Ovary (tissue), 9 donors: ENCODE data around the gene RHBDD3. TPM values are rescaled to one million over a fixed set of nuclear protein-coding genes. Genes with fewer than 3 reads are reported as not detected.

ENCODE experiments used
- DNase-seq, 5 donors: peaks; one replicate each; pipeline ENCODE4 v3.0.0-alpha.2; 2019 to 2020
- H3K27ac ChIP-seq, 2 donors: fragments of 200-600 bp; one replicate each; pipeline versions ENCODE4 v1.5.1 to v1.8.0; 2019 to 2022
- H3K27me3 ChIP-seq: fragments of 200-600 bp; one replicate; pipeline ENCODE4 v1.8.0; 2022
- H3K36me3 ChIP-seq: fragments of 200-600 bp; sonication (generic); one replicate; pipeline ENCODE4 v1.5.1; 2019
- H3K4me1 ChIP-seq: one replicate; pipeline ENCODE4 v1.8.1; 2013; ENCODE audit warnings: mild to moderate bottlenecking, moderate library complexity; ENCODE audit not compliant: insufficient read depth
- H3K4me3 ChIP-seq: fragments of 200-600 bp; sonication (generic); one replicate; pipeline ENCODE4 v1.5.1; 2017
- H3K9me3 ChIP-seq, 2 donors: fragments of 200-600 bp in 1 of 2; sonication (generic) in 1 of 2; one replicate each; pipeline versions ENCODE4 v1.5.1 to v1.8.1; 2013 to 2019; ENCODE audit warnings: mild to moderate bottlenecking in 1 of 2, moderate library complexity in 1 of 2
- CTCF ChIP-seq, 3 donors: fragments of 450-650 bp in 2 of 3; fragments of 200-600 bp in 1 of 3; IDR thresholded peaks; one replicate each; pipeline versions ENCODE4 v1.5.1 to v1.8.0; 2016 to 2022; ENCODE audit warnings: antibody characterized with exemption in 3 of 3, mild to moderate bottlenecking in 1 of 3
- EP300 ChIP-seq: sonication (generic); formaldehyde crosslinking; IDR thresholded peaks from one replicate; pipeline ENCODE4 v1.6.1; 2017; ENCODE audit warnings: antibody characterized with exemption
- POLR2A ChIP-seq: fragments of 450-650 bp; IDR thresholded peaks from one replicate; pipeline ENCODE4 v1.6.1; 2017; ENCODE audit warnings: antibody characterized with exemption, mild to moderate bottlenecking, moderate library complexity
- WGBS, 3 donors: extraction: QIAGEN DNeasy Blood & Tissue Kit in 1 of 3; methylation state at CpG; one replicate each; pipeline versions ENCODE4 v1.1.5 to v1.1.7; 2013 to 2017; 5-methylcytosine and 5-hydroxymethylcytosine counted together
- intact Hi-C, 4 donors: fragments of 100-400 bp; cut with DNase I; formaldehyde crosslinking; loops; one replicate each; pipeline versions ENCODE4 v1.11.0 to v1.15.1; 2022 to 2023
- polyA plus RNA-seq, 2 donors: library from polyadenylated mRNA; stranded (reverse); fragments of 200-250 nt in 1 of 2; fragments of 350-450 nt in 1 of 2; fragmentation: Illumina TruSeq in 1 of 2; extraction: RNeasy Lipid Tissue Mini Kit (QIAGEN cat#74804) in 1 of 2; gene quantifications; one replicate each; pipeline ENCODE4 v1.2.3, GENCODE V29; 2013 to 2014
- total RNA-seq, 7 donors: library from RNA; depleted of rRNA in 2 of 7; stranded (reverse); fragments of >200 nt in 2 of 7; fragmentation: NEBNext Ultra II Directional in 3 of 7; extraction: Animal tissue kit (Norgen Biotek cat#: 25700) in 3 of 7; gene quantifications; one replicate each; pipeline versions ENCODE4 v1.1.0 to v1.2.4, GENCODE V29; 2016 to 2023
- donor health status: DM: no; HTN: no; CAD: no; lungs with moderate emphysema.
- donor health status: DM: no; HTN: no; CAD: no.
- donor health status: Bipolar disorder and iron deficiency.
- donor health status: DM: yes; HTN: yes; CAD: no.
- donor health status: DM: no; HTN: no; CAD: no.
- donor health status: DM: yes; HTN: yes; CAD: no.

Gene RHBDD3
- total and polyA plus RNA-seq, 9 donors: 4.2 to 26.8 (median 19.4) TPM

- Histone ChIP-seq H3K9me3 (no peaks in the 10 kb centered on the region), H3K36me3 (no peaks in the 10 kb centered on the region), H3K4me3 (no peak overlapping the region), H3K4me1 (peaks cover 11% of the 10 kb centered on the region), H3K27me3 (no peaks in the 10 kb centered on the region), H3K27ac (no peak overlapping the region)
- TF ChIP-seq POLR2A (no peak), EP300 (no peak), CTCF (IDR thresholded peaks at IDR 0.05) (no peak)
- DNase-seq: peak in 1 of 5 donors; percentile 33
- intact Hi-C loops: loop anchor here in 1 of 4 donors (2.0 kb wide), 1 partner anchor 62 kb away; no protein-coding TSS in a partner anchor
- WGBS, 3 donors: 2 to 4% (median 3%) methylated on average over 46 to 69 of the region's 69 CpGs
These were observed 46.9 kb upstream of the RHBDD3 start for GRCh38 chr22:29314537-29315285.

DNA sequence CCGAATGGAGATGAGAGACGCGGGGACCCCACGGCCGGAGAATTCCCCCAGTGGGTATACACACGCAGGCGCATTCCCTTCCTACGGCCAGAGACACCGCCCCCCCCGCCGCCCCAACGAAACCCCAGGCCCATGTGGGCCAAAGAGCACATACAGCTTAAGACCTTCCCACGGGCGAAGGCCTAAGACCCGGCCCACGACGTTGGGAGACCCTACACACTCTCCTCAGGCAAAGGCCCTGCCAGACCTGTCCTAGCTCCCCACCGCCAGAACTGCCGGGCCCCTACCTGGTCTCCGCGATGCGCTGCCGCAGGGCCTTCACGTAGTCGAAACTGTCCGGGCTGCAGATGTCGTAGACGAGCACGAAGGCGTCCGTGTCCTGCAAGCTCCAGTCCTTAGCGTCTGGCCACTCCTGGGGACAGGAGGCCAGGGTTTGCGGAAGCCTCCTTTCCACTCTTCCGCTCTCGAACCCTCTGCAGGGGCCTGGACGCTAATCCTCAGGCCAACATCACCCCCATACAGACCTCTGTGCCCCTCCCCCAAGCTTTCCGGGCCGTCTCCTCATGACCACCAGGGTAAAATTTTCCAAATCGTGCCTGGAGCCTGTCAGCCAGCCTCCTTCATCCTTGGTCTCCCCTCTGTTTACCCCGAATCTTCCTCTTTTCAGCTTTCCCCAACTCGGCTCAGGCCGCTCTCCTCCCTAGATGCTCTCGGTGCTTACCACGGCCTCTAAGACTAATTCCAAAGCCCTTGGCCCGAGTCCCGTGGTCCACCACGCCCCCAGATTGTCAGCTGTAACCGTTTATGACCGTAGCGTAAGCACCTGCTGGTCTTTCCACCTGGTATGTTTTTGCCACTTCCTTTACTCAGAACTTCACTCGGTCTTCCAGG, 46.0 kb upstream of the RHBDD3 start:
- TF ChIP-seq POLR2A: no peak
- TF ChIP-seq EP300: no peak

GRCh38 chr22:29313126-29313575, 45.4 kb upstream of the RHBDD3 start:
- intact Hi-C loops: no loop called here

More for the DNA sequence above, 46.0 kb upstream of the RHBDD3 start:
- DNase-seq: peak in 1 of 5 donors; percentile 36
- Histone ChIP-seq H3K36me3 (no peaks in the 10 kb centered on the region), H3K4me3 (no peak overlapping the region), H3K4me1 (peaks cover 13% of the 10 kb centered on the region), H3K27ac (no peak overlapping the region), H3K27me3 (no peaks in the 10 kb centered on the region), H3K9me3 (no peaks in the 10 kb centered on the region)
- intact Hi-C loops: loop anchor here in 1 of 4 donors (2.0 kb wide), 1 partner anchor 63 kb away; no protein-coding TSS in a partner anchor
- 11 to 14% (median 11%) methylated on average over 47 to 51 of the region's 51 CpGs for WGBS, 3 donors

More at GRCh38 chr22:29313126-29313575, 45.4 kb upstream of the RHBDD3 start:
- no peak overlapping the region for H3K4me3 ChIP-seq
- H3K36me3 ChIP-seq: no peaks in the 10 kb centered on the region
- H3K4me1 ChIP-seq: peaks cover 16% of the 10 kb centered on the region
- 8 to 18% (median 11%) methylated on average over 17 to 44 of the region's 44 CpGs for WGBS, 3 donors
- TF ChIP-seq EP300 (no peak), POLR2A (no peak), CTCF (IDR thresholded peaks at IDR 0.05) (peak in 2 of 3 donors; percentile 25 to 59)
- no peak overlapping the region for H3K27ac ChIP-seq
- H3K9me3 ChIP-seq: no peaks in the 10 kb centered on the region
- DNase-seq: peak in 2 of 5 donors; percentile 45 to 54
- H3K27me3 ChIP-seq: no peaks in the 10 kb centered on the region
